22Rv1 (cell line): ENCODE measurements around the gene CD9.

Experiments used
- H3K27ac ChIP-seq: fragments of 450-650 bp; 2 replicates; pipeline ENCODE4 v1.5.1; 2017
- ZFX ChIP-seq: fragments of 450-650 bp; IDR thresholded peaks from 2 replicates; pipeline ENCODE4 v1.6.1; 2017; ENCODE audit warnings: antibody characterized with exemption, borderline replicate concordance
- TF ChIP-seq, protein P1 (sequence below): fragments of 450-650 bp; IDR thresholded peaks from 2 replicates; pipeline ENCODE4 v1.5.1; 2017; ENCODE audit warnings: mild to moderate bottlenecking

Gene CD9

DNA sequence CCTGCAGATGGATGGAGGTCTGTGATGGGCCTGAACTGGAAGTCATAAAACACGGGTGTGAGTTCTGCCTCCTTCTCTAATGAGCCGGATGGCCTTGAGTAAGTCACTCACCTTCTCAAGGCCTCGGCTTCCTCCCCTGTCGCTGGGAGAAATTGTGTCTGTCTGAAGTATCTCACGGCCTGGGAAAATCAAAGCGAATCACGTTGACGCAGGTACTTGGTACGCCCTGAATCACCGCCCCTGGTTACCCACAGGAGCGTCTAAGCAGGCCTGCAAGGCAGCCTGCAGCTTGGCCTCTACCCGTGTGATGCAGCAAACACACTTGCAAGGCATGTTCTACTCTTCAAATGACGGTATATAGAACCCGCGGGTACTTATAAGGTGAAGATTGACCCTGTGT, 28.1 kb upstream of the CD9 start:
- TF ChIP-seq, protein P1, sequence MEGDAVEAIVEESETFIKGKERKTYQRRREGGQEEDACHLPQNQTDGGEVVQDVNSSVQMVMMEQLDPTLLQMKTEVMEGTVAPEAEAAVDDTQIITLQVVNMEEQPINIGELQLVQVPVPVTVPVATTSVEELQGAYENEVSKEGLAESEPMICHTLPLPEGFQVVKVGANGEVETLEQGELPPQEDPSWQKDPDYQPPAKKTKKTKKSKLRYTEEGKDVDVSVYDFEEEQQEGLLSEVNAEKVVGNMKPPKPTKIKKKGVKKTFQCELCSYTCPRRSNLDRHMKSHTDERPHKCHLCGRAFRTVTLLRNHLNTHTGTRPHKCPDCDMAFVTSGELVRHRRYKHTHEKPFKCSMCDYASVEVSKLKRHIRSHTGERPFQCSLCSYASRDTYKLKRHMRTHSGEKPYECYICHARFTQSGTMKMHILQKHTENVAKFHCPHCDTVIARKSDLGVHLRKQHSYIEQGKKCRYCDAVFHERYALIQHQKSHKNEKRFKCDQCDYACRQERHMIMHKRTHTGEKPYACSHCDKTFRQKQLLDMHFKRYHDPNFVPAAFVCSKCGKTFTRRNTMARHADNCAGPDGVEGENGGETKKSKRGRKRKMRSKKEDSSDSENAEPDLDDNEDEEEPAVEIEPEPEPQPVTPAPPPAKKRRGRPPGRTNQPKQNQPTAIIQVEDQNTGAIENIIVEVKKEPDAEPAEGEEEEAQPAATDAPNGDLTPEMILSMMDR = no peak
- no peak for TF ChIP-seq ZFX
- H3K27ac ChIP-seq = no peak overlapping the region

DNA sequence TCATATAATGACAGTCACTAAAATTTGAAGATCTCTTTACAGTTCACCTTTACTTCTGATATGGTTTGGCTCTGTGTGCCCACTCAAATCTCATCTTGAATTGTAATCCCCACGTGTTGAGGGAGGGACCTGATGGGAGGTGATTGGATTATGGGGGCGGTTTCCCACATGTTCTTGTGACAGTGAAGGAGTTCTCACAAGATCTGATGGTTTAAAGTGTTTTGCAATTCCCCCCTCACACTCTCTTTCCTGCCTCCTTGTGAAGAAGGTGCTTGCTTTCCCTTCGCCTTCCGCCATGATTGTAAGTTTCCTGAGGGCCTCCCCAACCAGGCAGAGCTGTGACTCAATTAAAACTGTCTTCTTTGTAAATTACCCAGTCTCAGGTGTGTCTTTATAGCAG, 27.3 kb upstream of the CD9 start:
- TF ChIP-seq, protein P1 = no peak
- no peak for TF ChIP-seq ZFX
- no peak overlapping the region for H3K27ac ChIP-seq

DNA sequence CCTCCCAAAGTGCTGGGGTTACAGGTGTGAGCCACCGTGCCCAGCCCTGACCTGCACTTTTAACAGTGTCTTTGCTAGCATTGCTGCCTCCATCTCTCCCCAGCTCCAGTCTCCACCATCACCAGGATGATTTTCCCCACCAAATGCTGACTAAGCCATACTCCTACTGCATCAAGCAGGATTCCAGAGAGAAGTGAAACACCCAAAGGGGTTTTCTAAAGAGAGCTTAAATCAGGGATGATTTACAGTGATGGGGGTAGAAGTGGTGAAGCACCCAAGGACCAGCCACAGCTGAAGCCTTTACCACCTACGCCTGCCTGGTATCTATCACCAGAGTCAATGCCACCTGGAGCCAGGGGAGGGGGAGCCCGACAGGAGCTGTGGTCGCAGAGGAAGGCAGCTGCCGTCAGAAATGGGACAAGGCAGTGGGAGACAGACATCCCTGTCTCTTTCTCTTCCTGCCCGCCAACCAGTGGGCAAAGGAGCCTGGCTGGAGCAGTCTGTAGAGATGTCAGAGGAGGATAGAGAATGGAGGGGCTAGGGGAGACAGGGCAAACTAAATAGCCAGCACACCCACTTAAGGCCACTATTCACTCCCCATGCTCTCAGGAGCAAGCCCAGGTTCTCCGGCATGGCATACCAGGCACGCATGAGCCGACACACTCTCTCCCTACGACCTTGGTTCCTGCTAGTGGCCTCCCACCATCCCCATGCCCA, 22.4 kb upstream of the CD9 start:
- TF ChIP-seq ZFX = no peak
- no peak overlapping the region for H3K27ac ChIP-seq

DNA sequence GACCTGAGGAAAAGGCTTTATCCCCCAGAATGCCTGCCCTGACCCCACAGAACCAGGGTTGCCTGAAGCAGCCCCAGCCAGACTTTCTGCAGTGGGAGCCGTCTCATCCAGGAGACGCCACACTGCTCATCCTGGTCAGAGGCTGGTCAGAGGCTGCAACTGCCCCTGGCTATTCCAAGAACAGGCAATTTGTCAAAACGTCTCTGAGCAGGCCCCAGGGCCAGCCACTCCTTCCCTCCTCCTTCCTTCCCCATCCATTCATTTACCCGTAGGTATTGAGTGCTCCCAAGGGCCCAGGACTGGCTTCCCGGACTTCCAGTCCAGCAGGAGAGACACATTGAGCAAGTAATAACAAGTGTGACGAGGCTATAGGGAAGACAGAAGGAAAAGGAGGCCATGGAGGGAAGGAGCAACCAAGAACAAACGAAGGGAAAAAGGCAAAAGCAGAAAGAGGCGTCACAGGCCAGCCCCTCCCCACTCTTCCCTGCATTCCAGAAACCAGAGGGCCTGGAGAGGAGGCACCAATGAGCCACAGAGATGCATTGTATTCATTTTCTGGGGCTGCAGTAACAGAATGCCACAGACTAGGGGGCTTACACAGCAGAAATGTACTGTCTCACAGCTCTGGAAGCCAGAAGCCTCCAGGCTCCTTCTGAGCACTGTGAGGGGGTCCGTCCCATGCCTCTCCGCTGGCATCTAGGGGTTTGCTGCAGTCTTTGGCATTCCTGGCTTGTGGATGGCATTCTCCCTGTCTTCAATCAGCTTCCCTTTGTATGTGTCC, 21.0 kb upstream of the CD9 start:
- H3K27ac ChIP-seq = no peak overlapping the region
- TF ChIP-seq ZFX = no peak

DNA sequence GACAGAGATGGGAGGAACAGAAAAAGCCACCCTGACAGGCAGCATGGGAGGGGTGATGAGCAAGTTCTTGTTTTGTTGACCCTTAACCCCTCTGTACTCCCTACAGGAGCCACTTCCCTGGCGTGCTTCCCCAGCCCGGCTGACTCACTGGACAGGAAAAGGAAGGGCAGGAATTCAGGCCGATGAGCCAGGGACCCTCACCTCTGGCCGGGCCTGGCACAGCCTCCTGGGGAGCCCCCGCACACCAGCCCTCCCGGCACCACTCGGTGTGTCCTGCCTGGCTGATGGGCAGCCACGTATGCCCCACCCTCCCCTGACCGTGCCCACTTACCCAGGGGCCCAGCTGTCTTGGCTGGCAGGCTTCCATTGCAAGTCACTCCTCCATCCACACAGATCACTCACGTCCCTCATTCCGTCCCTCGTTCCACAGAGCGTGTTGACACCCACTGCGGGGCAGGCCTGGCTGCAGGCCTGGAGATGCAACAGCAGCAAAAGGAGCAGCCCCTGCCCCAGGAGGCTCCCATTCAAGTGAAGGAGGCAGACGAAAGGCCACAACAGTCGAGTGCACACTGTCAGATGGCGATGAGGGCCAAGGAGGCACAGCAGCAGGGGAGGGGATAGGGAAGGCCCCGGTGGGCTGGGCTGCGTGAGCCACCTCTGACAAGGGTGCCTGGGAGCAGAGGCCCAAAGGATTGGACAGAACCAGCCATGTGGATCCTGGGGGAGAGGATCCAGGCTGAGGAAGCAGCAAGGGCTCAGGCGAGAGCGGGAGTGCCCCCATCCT, 19.7 kb upstream of the CD9 start:
- H3K27ac ChIP-seq = no peak overlapping the region
- TF ChIP-seq, protein P1 = no peak
- TF ChIP-seq ZFX = no peak

DNA sequence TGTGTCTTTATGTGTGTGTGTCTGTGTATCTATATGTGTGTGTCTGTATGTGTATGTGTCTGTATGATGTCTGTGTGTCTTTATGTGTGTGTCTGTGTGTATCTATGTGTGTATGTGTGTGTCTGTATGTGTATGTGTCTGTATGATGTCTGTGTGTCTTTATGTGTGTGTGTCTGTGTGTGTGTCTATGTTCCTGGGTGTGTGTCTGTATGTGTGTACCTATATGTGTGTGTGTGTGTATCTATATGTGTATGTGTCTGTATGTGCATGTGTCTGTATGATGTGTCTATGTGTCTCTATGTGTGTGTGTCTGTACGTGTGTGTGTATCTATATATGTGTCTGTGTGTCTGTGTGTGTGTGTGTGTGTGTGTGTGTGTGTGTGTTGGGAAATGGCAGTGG, 19.0 kb upstream of the CD9 start:
- no peak for TF ChIP-seq ZFX
- TF ChIP-seq, protein P1 = no peak
- H3K27ac ChIP-seq = no peak overlapping the region

DNA sequence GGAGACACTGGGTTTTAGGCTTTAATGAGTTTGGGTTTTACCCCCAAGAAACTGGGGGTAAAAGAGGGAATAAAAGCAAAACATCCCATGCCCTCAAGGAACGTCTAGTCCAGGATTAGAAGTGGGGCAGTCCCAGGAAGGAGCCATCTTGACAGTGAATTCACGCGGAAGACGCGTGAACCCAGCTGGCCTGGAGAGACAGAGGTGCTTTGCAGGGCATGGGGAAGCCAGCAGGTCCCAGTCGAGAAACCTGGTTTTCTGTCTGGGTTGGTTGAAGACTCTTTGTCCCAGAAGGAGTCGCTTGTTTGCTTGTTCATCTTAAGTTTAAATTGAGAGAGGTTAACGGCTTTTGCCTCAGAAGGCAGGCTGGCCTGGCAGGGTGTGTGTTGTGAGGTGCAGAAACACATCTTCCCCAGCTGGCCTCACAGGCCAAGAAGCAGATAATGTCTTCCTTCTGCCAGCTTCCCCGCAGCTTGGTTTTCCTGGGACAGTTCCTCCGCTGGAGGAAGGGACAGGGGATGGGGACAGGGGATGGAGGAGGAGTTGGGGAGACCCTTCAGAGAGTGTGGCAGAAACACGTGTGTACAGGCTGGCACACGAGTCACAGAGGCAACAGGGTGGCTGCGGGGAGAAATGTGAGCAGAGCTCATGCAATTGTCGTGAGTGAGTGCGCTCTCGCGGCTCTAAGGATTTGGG, 18.5 kb upstream of the CD9 start:
- peak overlapping the region; percentile 65 for H3K27ac ChIP-seq
- TF ChIP-seq, protein P1 = no peak
- TF ChIP-seq ZFX = no peak
